Sigmoid colon (tissue), 7 donors: ENCODE data around the gene ZNF772. TPM values are rescaled to one million over a fixed set of nuclear protein-coding genes. Genes with fewer than 3 reads are reported as not detected.
A peak's percentile ranks its signal among the peaks of the same experiment; 100 is the strongest.
"Not testable (repeated sequence)": the region's sequence is repeated elsewhere in the genome, so short reads cannot be mapped to it uniquely, and the experiment has no call there.

ENCODE experiments used
- DNase-seq: peaks from one replicate; pipeline ENCODE4 v3.0.0-alpha.2; 2019
- H3K27ac ChIP-seq, 4 donors: fragments of 200-600 bp; sonication (generic); one replicate each; pipeline ENCODE4 v1.5.1; 2016 to 2019; ENCODE audit warnings: mild to moderate bottlenecking in 1 of 4
- H3K27me3 ChIP-seq, 3 donors: fragments of 200-600 bp; sonication (generic); one replicate each; pipeline ENCODE4 v1.5.1; 2019; ENCODE audit warnings: mild to moderate bottlenecking in 1 of 3
- H3K36me3 ChIP-seq, 4 donors: fragments of 200-600 bp; sonication (generic); one replicate each; pipeline ENCODE4 v1.5.1; 2016 to 2019
- H3K4me1 ChIP-seq, 4 donors: fragments of 200-600 bp; sonication (generic); one replicate each; pipeline ENCODE4 v1.5.1; 2017 to 2019
- H3K4me3 ChIP-seq, 4 donors: fragments of 200-600 bp; sonication (generic); one replicate each; pipeline ENCODE4 v1.5.1; 2017 to 2019; ENCODE audit warnings: mild to moderate bottlenecking in 2 of 4, moderate library complexity in 1 of 4
- H3K9me3 ChIP-seq, 4 donors: fragments of 200-600 bp in 3 of 4; sonication (generic) in 3 of 4; one replicate each; pipeline versions ENCODE4 v1.5.1 to v1.6.1; 2013 to 2019
- EP300 ChIP-seq, 4 donors: sonication (generic); formaldehyde crosslinking; IDR thresholded peaks; one replicate each; pipeline ENCODE4 v1.6.1; 2017; ENCODE audit warnings: antibody characterized with exemption in 4 of 4
- POLR2A ChIP-seq, 2 donors: fragments of 450-650 bp; IDR thresholded peaks; one replicate each; pipeline ENCODE4 v1.6.1; 2016; ENCODE audit warnings: antibody characterized with exemption in 2 of 2, mild to moderate bottlenecking in 2 of 2, moderate library complexity in 2 of 2
- POLR2AphosphoS5 ChIP-seq, 4 donors: sonication (generic); formaldehyde crosslinking; IDR thresholded peaks; one replicate each; pipeline ENCODE4 v1.6.1; 2017; ENCODE audit warnings: antibody characterized with exemption in 4 of 4
- WGBS, 2 donors: extraction: QIAGEN DNeasy Blood & Tissue Kit; methylation state at CpG; one replicate each; pipeline ENCODE4 v1.1.7; 2013; 5-methylcytosine and 5-hydroxymethylcytosine counted together
- intact Hi-C: fragments of 100-400 bp; cut with DNase I; formaldehyde crosslinking; loops from one replicate; pipeline ENCODE4 v1.15.1; 2023
- polyA plus RNA-seq, 3 donors: library from polyadenylated mRNA; stranded (reverse); fragments of 200-250 nt; gene quantifications; one replicate each; pipeline ENCODE4 v1.2.3, GENCODE V29; 2013
- total RNA-seq, 4 donors: library from RNA; depleted of rRNA; stranded (reverse); fragments of >200 nt; gene quantifications; one replicate each; pipeline ENCODE4 v1.1.0, GENCODE V29; 2016
- TF ChIP-seq, protein P1 (sequence below), 4 experiments: fragments of 450-650 bp in 3 of 4; fragments of 200-600 bp in 1 of 4; IDR thresholded peaks; one replicate each; pipeline ENCODE4 v1.5.1; 2016 to 2019; ENCODE audit warnings: antibody characterized with exemption in 4 of 4, mild to moderate bottlenecking in 3 of 4, moderate library complexity in 2 of 4
- donor health status: healthy with polysubstance abuse.
- donor health status: Bipolar disorder and iron deficiency.
- donor health status: healthy.

Gene ZNF772
- total and polyA plus RNA-seq, 7 donors = 0.23 to 17.1 (median 12.8) TPM

DNA sequence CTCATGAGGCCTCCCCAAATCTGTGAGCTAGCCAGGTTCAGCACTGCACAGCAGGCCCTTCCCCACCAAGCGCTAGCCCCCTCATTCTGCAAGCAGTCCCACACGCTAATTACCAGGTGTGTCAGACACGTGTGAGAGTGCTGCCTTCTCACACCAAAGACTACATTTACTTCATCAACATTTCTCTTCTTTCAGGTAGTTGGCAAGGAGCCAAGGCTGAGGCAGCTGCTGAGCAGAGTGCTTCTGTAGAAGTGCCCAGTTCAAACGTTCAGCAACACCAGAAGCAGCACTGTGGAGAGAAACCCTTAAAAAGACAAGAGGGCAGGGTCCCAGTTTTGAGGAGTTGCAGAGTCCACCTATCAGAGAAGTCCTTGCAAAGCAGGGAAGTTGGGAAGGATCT, 28.8 kb upstream of the ZNF772 start:
- Histone ChIP-seq H3K27ac (no peak overlapping the region), H3K36me3 (peaks cover 22 to 64% (median 25%) of the 10 kb centered on the region in 4 donors), H3K9me3 (peaks cover 2 to 23% (median 7%) of the 10 kb centered on the region in 4 donors), H3K4me3 (no peak overlapping the region), H3K4me1 (peaks cover 0 to 1% (median 0%) of the 10 kb centered on the region in 4 donors), H3K27me3 (no peaks in the 10 kb centered on the region)
- no peak for DNase-seq
- WGBS, 2 donors = 70 to 94% methylated on average over 4 of the region's 4 CpGs
- intact Hi-C loops = no loop called here
- TF ChIP-seq POLR2A (IDR thresholded peaks at IDR 0.05) = no peak

DNA sequence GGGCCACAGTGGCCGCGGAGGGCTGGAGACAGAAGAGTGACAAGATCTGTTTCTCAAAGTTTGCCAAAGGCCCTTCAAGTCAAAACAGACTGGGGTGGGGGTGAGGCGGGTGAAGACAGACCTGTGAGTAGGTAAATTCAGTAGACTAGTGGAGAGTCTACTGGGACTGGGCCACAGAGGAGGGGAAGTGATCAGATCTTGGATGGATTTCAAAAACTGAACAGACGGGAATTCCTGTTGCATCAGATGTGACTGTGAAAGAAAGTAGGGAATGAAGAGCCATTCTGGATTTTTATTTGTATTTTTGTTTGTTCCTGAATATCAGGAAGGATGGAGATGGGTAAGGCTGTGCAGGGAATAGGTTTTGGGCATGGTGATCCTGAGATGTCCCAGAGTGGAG, 23.0 kb upstream of the ZNF772 start:
- H3K4me1 ChIP-seq, intact Hi-C loops, H3K27me3 ChIP-seq, H3K27ac ChIP-seq, DNase-seq: not testable (repeated sequence)
- H3K9me3 ChIP-seq = peaks cover 0 to 13% (median 3%) of the 10 kb centered on the region in 4 donors
- 6 to 23% methylated on average over 1 of the region's 4 CpGs for WGBS, 2 donors
- peaks cover 2 to 20% (median 3%) of the 10 kb centered on the region in 4 donors for H3K36me3 ChIP-seq
- H3K4me3 ChIP-seq = peak overlapping the region in 3 of 4 donors; percentile 86 to 88 (median 88)

DNA sequence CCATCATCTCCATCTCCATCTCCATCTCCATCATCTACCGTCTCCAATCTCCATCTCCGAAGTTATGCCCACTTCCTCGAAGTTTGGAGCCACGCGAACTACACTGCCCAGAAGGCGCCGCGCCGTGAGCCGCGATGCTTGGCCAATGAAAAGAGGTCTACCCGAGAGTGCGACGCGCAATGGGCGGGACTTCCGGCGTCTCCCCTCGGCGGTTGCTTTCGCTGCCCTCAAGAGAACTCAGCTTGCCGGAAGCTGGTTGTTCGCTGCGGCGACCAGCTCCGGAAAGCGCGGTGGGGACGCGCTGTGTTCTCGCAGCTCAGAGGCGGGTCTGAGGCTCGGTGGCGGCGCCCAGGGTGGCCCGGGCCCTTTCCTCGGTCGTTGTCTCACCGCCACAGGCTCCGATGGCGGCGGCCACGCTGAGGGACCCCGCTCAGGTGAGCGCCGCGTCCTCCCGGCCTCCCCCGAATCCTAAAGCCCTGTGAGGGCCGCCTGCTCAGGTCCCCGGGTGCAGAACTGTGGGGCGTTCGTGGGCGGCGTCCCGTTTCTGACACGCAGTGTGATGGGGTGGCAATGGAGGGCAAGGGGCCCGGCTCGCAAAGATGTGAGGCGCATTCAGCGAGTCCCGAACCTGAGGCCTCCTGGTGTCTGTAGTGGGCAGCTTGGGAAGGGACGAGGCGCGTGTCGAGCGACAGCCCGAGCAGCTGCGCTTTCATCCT, 22.5 kb upstream of the ZNF772 start, which contains the start of gene ZNF773:
ZNF773 (plus strand) TSS at position 259 of the 716 bp plus-strand sequence; CDS start at position 402, 143 bp downstream.
- WGBS, 2 donors = 0 to 1% methylated on average over 61 to 62 of the region's 69 CpGs
- Histone ChIP-seq H3K27ac (peak within 1 kb of the TSS; percentile 81 to 92 (median 90)), H3K4me3 (peak within 1 kb of the TSS; percentile 84 to 88 (median 87)), H3K9me3 (peaks cover 0 to 13% (median 3%) of the 10 kb centered on the region in 4 donors), H3K36me3 (peaks cover 0 to 17% (median 2%) of the 10 kb centered on the region in 4 donors)
- H3K4me1 ChIP-seq, H3K27me3 ChIP-seq, intact Hi-C loops: not testable (repeated sequence)
- DNase-seq = peak; percentile 97
- TF ChIP-seq POLR2A (IDR thresholded peaks at IDR 0.05) = peak; percentile 48 to 57
- TF ChIP-seq POLR2AphosphoS5 (IDR thresholded peaks at IDR 0.05) = peak; percentile 63 to 93 (median 89)

DNA sequence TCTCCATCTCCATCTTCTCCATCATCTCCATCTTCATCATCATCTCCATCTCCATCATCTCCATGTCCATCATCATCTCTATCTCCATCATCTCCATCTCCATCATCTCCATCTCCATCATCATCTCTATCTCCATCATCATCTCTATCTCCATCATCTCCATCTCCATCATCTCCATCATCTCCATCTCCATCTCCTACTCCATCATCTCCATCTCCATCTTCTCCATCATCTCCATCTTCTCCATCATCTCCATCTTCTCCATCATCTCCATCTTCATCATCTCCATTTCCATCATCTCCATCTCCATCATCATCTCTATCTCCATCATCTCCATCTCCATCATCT, 21.9 kb upstream of the ZNF772 start:
- H3K36me3 ChIP-seq = peaks cover 0 to 15% (median 4%) of the 10 kb centered on the region in 4 donors
- H3K4me1 ChIP-seq, DNase-seq, intact Hi-C loops, H3K4me3 ChIP-seq, H3K27me3 ChIP-seq, H3K27ac ChIP-seq: not testable (repeated sequence)
- H3K9me3 ChIP-seq = peaks cover 0 to 15% (median 3%) of the 10 kb centered on the region in 4 donors

DNA sequence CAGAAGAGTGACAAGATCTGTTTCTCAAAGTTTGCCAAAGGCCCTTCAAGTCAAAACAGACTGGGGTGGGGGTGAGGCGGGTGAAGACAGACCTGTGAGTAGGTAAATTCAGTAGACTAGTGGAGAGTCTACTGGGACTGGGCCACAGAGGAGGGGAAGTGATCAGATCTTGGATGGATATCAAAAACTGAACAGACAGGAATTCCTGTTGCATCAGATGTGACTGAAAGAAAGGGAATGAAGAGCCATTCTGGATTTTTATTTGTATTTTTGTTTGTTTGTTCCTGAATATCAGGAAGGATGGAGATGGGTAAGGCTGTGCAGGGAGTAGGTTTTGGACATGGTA, 10.9 kb upstream of the ZNF772 start:
- H3K27ac ChIP-seq, intact Hi-C loops, H3K4me1 ChIP-seq, DNase-seq, H3K27me3 ChIP-seq, H3K4me3 ChIP-seq: not testable (repeated sequence)
- WGBS, 2 donors = no CpG with 5 or more reads among the region's 1 CpG
- Histone ChIP-seq H3K36me3 (peaks cover 10 to 30% (median 21%) of the 10 kb centered on the region in 4 donors), H3K9me3 (peaks cover 0 to 11% (median 1%) of the 10 kb centered on the region in 4 donors)

DNA sequence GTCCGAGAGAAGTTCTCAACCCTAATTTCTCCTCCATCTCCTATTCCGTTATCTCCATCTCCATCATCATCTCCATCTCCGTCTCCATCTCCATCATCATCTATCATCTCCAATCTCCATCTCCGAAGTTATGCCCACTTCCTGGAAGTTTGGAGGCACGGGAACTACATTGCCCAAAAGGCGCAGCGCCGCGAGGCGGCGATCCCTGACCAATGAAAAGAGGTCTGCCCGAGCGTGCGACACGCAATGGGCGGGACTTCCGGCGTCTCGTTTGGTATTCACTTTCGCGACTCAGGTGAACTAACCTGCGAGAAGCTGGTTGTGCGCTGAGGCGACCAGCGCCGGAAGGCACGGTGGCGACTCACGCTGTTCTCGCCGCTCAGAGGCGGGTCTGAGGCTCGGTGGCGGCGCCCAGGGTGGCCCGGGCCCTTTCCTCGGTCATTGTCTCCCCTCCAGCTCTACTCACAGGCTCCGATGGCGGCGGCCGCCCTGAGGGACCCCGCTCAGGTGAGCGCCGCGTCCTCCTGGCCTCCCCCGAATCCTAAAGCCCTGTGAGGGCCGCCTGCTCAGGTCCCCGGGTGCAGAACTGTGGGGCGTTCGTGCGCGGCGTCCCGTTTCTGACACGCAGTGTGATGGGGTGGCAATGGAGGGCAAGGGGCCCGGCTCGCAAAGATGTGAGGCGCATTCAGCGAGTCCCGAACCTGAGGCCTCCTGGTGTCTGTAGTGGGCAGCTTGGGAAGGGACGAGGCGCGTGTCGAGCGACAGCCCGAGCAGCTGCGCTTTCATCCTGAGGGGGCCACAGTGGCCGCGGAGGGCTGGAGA, 10.3 kb upstream of the ZNF772 start, which contains the start of gene ZNF419:
ZNF419 (plus strand) TSS at position 274 of the 822 bp plus-strand sequence; CDS start at position 475, 201 bp downstream.
- Histone ChIP-seq H3K36me3 (peaks cover 5 to 24% (median 15%) of the 10 kb centered on the region in 4 donors), H3K4me3 (peak within 1 kb of the TSS; percentile 77 to 98 (median 92)), H3K27ac (peak within 1 kb of the TSS; percentile 76 to 81 (median 78))
- DNase-seq = peak; percentile 94
- intact Hi-C loops, H3K4me1 ChIP-seq, H3K9me3 ChIP-seq, H3K27me3 ChIP-seq: not testable (repeated sequence)
- TF ChIP-seq POLR2AphosphoS5 (IDR thresholded peaks at IDR 0.05) = peak; percentile 51 to 85 (median 72)
- WGBS, 2 donors = 1% methylated on average over 59 to 60 of the region's 69 CpGs

DNA sequence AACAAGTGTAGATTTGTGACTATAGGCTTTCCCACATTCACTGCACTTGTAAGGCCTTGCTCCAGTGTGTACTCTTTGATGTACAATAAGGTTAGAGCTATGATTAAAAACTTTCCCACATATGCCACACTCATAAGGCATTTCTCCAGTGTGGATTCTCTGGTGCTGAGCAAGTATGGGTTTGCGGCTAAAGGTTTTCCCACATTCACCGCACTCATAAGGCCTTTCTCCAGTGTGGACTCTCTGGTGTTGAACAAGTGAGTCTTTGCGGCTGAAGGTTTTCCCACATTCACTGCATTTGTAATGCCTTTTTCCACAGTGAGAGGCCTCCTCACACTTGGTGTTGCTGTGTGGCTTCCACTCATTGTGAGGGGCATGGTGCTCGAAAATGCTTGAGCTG, 3.7 kb downstream of the ZNF772 start:
- 93 to 96% methylated on average over 4 of the region's 4 CpGs for WGBS, 2 donors
- TF ChIP-seq, protein P1, sequence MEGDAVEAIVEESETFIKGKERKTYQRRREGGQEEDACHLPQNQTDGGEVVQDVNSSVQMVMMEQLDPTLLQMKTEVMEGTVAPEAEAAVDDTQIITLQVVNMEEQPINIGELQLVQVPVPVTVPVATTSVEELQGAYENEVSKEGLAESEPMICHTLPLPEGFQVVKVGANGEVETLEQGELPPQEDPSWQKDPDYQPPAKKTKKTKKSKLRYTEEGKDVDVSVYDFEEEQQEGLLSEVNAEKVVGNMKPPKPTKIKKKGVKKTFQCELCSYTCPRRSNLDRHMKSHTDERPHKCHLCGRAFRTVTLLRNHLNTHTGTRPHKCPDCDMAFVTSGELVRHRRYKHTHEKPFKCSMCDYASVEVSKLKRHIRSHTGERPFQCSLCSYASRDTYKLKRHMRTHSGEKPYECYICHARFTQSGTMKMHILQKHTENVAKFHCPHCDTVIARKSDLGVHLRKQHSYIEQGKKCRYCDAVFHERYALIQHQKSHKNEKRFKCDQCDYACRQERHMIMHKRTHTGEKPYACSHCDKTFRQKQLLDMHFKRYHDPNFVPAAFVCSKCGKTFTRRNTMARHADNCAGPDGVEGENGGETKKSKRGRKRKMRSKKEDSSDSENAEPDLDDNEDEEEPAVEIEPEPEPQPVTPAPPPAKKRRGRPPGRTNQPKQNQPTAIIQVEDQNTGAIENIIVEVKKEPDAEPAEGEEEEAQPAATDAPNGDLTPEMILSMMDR (IDR thresholded peaks at IDR 0.05) = no peak
- TF ChIP-seq EP300 (IDR thresholded peaks at IDR 0.05) = no peak
- no peak for TF ChIP-seq POLR2AphosphoS5 (IDR thresholded peaks at IDR 0.05)
- TF ChIP-seq POLR2A (IDR thresholded peaks at IDR 0.05) = no peak
- H3K36me3 ChIP-seq = peaks cover 29 to 62% (median 34%) of the 10 kb centered on the region in 4 donors

More for the DNA sequence above, 3.7 kb downstream of the ZNF772 start:
- Histone ChIP-seq H3K4me1 (peaks cover 0 to 12% (median 8%) of the 10 kb centered on the region in 4 donors), H3K4me3 (no peak overlapping the region), H3K27ac (no peak overlapping the region), H3K27me3 (no peaks in the 10 kb centered on the region), H3K9me3 (peaks cover 46 to 81% (median 66%) of the 10 kb centered on the region in 4 donors)
- no peak for DNase-seq
- intact Hi-C loops = no loop called here
